T-helper 2 cell treated with Interferon-gamma antibody and Interleukin-4, amounts not matched to agents 5 μg/mL and 100 μg/mL, for 36 hours (primary cell): Measurements from ENCODE around the gene KANSL2.
"Not testable (repeated sequence)": the region's sequence is repeated elsewhere in the genome, so short reads cannot be mapped to it uniquely, and the experiment has no call there.

ENCODE experiments used
- DNase-seq: peaks from one replicate; pipeline ENCODE4 v3.0.0; 2021; ENCODE audit warnings: low spot score
- H3K27ac Mint-ChIP-seq: one replicate; pipeline ENCODE4 v1.8.0; 2021; ENCODE audit warnings: mild to moderate bottlenecking, mixed read lengths
- H3K27me3 Mint-ChIP-seq: one replicate; pipeline ENCODE4 v1.8.0; 2021; ENCODE audit warnings: low read depth, mixed read lengths
- H3K36me3 Mint-ChIP-seq: one replicate; pipeline ENCODE4 v1.8.0; 2021; ENCODE audit warnings: low read depth, mixed read lengths
- H3K4me1 Mint-ChIP-seq: one replicate; pipeline ENCODE4 v1.8.0; 2021; ENCODE audit warnings: low read depth, mixed read lengths
- H3K4me3 Mint-ChIP-seq: one replicate; pipeline ENCODE4 v1.8.0; 2022; ENCODE audit warnings: mild to moderate bottlenecking, moderate library complexity, mixed read lengths
- H3K9me3 Mint-ChIP-seq: one replicate; pipeline ENCODE4 v1.8.0; 2021; ENCODE audit warnings: mixed read lengths

The KANSL2 gene

DNA sequence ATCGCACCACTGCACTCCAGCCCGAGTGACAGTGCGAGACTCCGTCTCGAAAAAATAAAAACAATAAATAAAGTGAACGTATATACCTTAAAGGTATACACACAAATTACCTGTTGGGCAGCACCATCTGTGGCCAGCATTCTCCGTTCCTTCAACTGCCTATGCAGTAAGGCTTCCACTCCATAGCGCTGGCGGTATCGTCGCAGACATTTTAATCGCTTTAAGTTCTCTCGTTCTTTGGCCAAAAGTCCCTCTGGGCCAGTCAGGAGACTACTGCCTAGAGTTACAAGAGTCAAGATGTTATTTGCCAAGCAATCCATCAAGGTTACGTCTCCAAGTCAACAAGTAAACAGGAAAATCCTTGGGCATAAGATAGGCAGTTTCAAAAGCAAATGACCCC lies 13.0 kb downstream of the KANSL2 start:
- no peak overlapping the region for H3K27ac Mint-ChIP-seq

DNA sequence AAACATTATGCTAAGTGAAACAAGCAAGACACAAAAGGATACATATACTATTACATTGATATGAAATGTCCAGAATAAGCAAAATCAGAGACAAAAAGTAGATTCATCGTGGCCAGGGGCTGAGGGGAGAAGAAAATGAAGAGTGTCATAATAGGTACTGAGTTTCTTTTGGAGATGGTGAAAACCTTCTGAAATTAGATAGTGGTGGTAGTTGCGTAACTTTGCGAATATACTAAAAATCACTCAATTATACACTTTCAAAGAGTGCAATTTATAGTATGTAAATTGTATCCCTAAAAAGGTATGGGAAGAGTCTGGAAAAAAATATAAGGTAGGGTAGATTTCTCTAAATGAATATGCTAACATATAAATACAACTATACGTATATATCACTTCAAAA lies 22.2 kb downstream of the KANSL2 start:
- no peaks in the 10 kb centered on the region for H3K4me1 Mint-ChIP-seq
- H3K9me3 Mint-ChIP-seq, result no peaks in the 10 kb centered on the region
- no peaks in the 10 kb centered on the region for H3K27me3 Mint-ChIP-seq
- H3K4me3 Mint-ChIP-seq, result no peak overlapping the region
- peaks cover 48% of the 10 kb centered on the region for H3K36me3 Mint-ChIP-seq
- no peak for DNase-seq
- H3K27ac Mint-ChIP-seq, result no peak overlapping the region

More for the DNA sequence above, 13.0 kb downstream of the KANSL2 start:
- Mint-ChIP-seq H3K27me3 (no peaks in the 10 kb centered on the region), H3K4me3 (no peak overlapping the region), H3K9me3 (no peaks in the 10 kb centered on the region), H3K4me1 (peaks cover 8% of the 10 kb centered on the region), H3K36me3 (peaks cover 46% of the 10 kb centered on the region)
- no peak for DNase-seq

DNA sequence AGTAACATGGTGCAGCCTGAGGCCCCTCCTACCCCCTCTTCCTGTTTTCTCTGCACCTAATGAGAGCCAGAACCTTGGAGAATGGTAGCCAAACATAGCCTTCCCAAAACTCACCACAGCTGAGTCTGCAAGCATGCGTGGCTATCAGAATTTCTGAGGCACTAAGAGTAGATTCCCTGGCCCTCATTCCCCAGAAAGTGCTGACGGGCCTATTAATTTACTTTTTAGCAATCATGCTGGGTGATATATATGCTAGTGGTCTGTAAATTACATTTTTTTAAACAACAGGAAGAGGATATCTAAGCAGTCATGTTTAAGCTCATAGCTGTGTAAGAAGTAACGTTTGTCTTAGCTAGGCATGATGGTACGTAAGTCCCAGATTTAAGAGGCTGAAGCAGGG lies 30.4 kb downstream of the KANSL2 start:
- H3K4me1 Mint-ChIP-seq, result peaks cover 4% of the 10 kb centered on the region
- no peak overlapping the region for H3K4me3 Mint-ChIP-seq

DNA sequence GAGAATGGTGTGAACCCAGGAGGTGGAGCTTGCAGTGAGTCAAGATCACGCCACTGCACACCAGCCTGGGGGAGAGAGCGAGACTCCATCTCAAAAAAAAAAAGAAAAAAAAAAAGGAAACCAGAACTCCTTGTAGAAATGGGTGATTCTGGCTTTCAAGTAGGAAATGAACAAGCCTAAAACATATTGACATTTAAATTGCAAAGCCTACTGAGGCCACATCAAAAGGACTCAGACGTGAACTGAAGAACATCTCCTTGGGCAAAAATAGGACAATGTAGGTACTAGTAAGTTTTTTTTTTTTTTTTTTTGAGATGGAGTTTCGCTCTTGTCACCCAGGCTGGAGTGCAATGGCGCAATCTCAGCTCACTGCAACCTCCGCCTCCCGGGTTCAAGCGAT lies 36.7 kb downstream of the KANSL2 start:
- DNase-seq, H3K27ac Mint-ChIP-seq, H3K4me3 Mint-ChIP-seq, H3K27me3 Mint-ChIP-seq, H3K9me3 Mint-ChIP-seq, H3K4me1 Mint-ChIP-seq: not testable (repeated sequence)
- H3K36me3 Mint-ChIP-seq, result peaks cover 49% of the 10 kb centered on the region

More for the DNA sequence above, 30.4 kb downstream of the KANSL2 start:
- Mint-ChIP-seq H3K27me3 (no peaks in the 10 kb centered on the region), H3K27ac (no peak overlapping the region), H3K36me3 (peaks cover 49% of the 10 kb centered on the region), H3K9me3 (no peaks in the 10 kb centered on the region)
- DNase-seq, result no peak

DNA sequence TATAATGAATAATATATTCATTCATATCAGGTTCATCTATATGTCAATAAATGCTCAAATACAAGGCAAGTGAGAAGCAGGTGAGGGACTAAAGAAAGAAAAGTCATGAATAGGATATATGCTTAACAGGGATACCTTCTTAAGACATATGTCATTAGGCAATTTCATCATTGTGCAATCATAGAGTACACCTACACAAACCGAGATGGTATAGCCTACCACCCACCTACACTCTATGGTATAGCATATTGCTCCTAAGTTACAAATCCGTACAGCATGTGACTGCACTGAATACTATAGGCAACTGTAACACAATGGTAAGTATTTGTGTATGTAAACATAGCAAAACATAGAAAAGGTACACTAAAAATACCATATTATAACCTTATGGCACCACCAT lies 39.0 kb downstream of the KANSL2 start:
- no peaks in the 10 kb centered on the region for H3K9me3 Mint-ChIP-seq
- no peaks in the 10 kb centered on the region for H3K4me1 Mint-ChIP-seq
- no peak for DNase-seq
- peaks cover 42% of the 10 kb centered on the region for H3K36me3 Mint-ChIP-seq
- H3K27me3 Mint-ChIP-seq, result no peaks in the 10 kb centered on the region
- no peak overlapping the region for H3K27ac Mint-ChIP-seq
- no peak overlapping the region for H3K4me3 Mint-ChIP-seq

DNA sequence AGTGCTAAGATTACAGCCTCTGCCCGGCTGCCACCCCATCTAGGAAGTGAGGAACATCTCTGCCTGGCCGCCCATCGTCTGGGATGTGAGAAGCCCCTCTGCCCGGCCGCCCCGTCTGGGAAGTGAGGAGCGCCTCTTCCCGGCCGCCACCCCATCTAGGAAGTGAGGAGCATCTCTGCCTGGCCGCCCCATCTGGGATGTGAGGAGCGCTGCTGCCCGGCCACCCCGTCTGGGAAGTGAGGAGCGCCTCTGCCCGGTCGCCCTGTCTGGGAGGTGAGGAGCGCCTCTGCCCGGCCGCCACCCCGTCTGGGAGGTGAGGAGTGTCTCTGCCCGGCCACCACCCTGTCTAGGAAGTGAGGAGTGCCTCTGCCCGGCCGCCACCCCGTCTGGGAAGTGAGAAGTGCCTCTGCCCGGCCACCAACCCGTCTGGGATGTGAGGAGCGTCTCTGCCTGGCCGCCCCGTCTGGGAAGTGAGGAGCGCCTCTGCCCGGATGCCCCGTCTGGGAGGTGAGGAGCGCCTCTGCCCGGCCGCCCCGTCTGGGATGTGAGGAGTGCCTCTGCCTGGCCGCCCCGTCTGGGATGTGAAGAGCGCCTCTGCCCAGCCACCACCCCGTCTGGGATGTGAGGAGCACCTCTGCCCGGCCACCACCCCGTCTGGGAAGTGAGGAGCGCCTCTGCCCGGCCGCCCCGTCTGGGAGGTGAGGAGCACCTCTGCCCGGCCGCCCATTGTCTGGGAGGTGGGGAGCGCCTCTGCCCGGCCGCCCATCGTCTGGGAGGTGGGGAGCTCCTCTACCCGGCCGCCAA lies 40.1 kb downstream of the KANSL2 start:
- H3K36me3 Mint-ChIP-seq, result peaks cover 36% of the 10 kb centered on the region
- H3K4me1 Mint-ChIP-seq, H3K9me3 Mint-ChIP-seq, H3K4me3 Mint-ChIP-seq, H3K27ac Mint-ChIP-seq, H3K27me3 Mint-ChIP-seq, DNase-seq: not testable (repeated sequence)

DNA sequence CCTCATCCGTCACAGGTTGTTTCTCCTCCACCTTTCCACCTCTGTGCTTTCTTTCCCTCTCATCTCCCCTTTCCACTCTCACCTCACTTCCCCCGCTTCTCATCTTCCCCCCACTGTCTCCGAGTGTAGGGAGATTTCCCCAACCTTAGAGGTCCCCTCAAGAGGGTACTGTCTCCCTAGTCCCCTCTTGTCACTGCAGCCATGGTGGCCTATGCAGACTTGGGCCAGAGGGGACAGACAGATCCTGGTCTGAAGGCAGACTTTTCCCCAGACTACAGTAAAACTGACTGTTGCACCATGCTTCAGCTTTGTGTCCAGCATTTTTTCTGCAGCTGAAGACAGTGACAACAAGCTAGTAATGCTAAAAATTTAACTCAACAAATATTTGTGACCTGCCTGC lies 41.2 kb downstream of the KANSL2 start:
- Mint-ChIP-seq H3K27me3 (no peaks in the 10 kb centered on the region), H3K36me3 (peaks cover 27% of the 10 kb centered on the region), H3K4me1 (no peaks in the 10 kb centered on the region), H3K27ac (no peak overlapping the region), H3K4me3 (no peak overlapping the region), H3K9me3 (no peaks in the 10 kb centered on the region)
- no peak for DNase-seq

DNA sequence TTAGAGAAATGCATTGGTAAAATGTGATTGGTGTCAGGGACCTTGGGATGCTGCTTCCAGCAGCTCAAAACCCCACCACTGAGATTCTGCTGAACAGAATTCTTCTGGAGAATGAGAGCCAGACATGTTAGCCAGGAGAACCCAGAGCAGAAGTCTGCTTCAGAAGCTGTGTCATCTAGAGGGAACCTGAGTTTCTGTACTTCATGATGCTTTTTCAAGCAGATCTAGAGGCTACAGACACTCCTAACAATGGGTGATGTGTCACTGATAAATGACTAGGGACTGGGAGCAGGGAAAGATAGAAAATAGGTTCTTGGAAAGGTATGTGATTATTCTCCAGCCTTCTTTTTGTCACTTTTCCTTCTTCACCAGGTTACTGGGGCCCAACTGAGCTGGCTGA lies 41.6 kb downstream of the KANSL2 start:
- no peak overlapping the region for H3K27ac Mint-ChIP-seq
- peaks cover 27% of the 10 kb centered on the region for H3K36me3 Mint-ChIP-seq
- no peaks in the 10 kb centered on the region for H3K27me3 Mint-ChIP-seq
- DNase-seq, result no peak
- H3K9me3 Mint-ChIP-seq, result no peaks in the 10 kb centered on the region
- no peaks in the 10 kb centered on the region for H3K4me1 Mint-ChIP-seq
- H3K4me3 Mint-ChIP-seq, result no peak overlapping the region

DNA sequence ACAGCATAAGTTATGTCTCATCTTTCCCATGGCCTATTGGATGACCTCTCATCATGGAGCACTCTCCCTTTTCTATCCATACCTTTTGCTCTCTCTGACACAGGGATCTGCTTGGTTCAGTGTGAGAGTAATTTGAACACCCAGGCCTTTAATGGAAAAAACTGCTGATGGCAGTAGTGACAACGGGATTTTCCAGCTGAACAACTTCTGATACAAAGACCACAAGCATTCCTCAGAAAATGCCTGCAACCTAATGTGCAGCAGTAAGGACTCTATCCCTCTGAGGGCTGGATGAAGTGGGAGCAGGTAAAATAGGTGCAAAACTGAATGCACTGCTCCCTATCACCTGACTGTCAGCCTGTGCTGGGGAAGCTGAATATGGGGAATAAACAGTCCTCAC lies 51.0 kb downstream of the KANSL2 start:
- Mint-ChIP-seq H3K27ac (no peak overlapping the region), H3K4me1 (no peaks in the 10 kb centered on the region), H3K9me3 (no peaks in the 10 kb centered on the region), H3K4me3 (no peak overlapping the region), H3K27me3 (peaks cover 6% of the 10 kb centered on the region), H3K36me3 (no peaks in the 10 kb centered on the region)
- no peak for DNase-seq

DNA sequence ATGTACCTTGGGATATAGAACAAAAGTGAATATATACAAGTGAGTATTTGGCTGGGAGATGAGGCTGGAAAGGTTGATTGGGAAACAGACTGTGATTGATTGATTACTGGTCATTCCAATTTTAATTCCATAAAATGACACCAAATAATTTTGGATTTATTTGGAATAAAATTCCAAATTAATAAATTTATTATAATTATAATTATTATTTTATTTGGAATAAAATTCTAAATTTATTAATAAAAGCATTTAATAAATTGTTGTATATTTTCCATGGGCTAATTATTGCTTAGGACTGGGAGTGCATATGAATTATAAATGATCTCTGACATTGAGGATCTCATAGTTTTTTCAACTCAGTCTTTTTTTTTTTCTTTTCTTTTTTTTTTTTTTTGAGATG lies 51.7 kb downstream of the KANSL2 start:
- Mint-ChIP-seq H3K27ac (no peak overlapping the region), H3K9me3 (no peaks in the 10 kb centered on the region), H3K4me3 (no peak overlapping the region), H3K4me1 (no peaks in the 10 kb centered on the region), H3K36me3 (no peaks in the 10 kb centered on the region), H3K27me3 (peaks cover 6% of the 10 kb centered on the region)
- no peak for DNase-seq

DNA sequence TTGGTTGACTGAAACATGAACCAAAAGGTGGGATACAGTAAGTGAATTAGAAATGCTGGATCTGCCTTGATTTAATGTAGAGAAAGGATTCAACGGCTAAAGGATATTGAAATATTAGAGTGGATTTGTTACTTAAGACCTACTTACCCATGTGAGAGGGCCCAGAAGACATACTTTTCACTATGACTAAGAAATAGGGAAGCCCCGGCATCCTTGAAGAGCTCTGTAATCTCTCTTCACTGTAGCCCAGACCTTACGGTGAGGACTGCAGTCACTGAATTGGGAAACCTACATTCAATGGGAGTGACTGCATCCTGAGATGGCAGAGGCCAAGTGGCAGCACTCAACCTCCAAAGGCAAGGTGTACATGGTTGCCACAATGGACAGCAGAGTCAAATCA lies 52.5 kb downstream of the KANSL2 start:
- no peak overlapping the region for H3K4me3 Mint-ChIP-seq
- no peaks in the 10 kb centered on the region for H3K4me1 Mint-ChIP-seq
- no peaks in the 10 kb centered on the region for H3K36me3 Mint-ChIP-seq
- no peak for DNase-seq
- peaks cover 6% of the 10 kb centered on the region for H3K27me3 Mint-ChIP-seq
- H3K9me3 Mint-ChIP-seq, result no peaks in the 10 kb centered on the region
- H3K27ac Mint-ChIP-seq, result no peak overlapping the region

DNA sequence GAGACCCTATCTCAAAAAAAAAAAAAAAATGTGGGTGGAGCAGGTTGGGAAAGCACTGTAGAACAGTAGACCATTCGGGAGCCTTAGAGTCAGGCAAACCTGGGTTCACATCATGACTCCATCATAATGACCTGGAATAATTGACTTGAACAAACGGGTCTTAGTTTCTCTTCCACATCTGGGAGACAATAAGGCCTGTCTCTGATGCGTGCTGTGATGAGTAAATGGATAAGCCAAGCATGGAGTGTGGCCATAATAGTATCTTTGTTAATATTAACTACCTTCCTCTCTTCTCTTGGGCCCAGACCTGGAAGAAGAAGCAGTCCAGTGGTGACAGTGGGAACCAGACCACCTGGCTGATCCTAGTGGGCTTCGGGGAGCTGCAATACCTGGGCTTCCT lies 54.5 kb downstream of the KANSL2 start:
- H3K36me3 Mint-ChIP-seq, result no peaks in the 10 kb centered on the region
- H3K4me1 Mint-ChIP-seq, result no peaks in the 10 kb centered on the region
- no peak for DNase-seq
- no peaks in the 10 kb centered on the region for H3K9me3 Mint-ChIP-seq
- no peak overlapping the region for H3K27ac Mint-ChIP-seq
- no peak overlapping the region for H3K4me3 Mint-ChIP-seq
- H3K27me3 Mint-ChIP-seq, result peaks cover 6% of the 10 kb centered on the region

DNA sequence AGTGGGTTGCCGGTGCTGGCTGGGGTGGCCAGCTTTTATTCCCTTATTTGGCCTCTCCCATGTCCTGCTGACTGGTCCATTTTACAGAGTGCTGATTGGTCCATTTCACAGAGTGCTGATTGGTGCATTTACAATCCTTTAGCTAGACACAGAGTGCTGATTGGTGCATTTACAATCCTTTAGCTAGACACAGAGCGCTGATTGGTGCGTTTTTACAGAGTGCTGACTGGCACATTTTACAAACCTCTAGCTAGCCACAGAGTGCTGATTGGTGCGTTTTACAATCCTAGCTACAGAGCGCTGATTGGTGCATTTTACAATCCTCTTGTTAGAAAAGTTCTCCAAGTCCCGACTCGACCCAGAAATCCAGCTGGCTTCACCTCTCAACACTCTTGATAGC lies 59.0 kb downstream of the KANSL2 start:
- H3K27ac Mint-ChIP-seq, H3K4me3 Mint-ChIP-seq, H3K9me3 Mint-ChIP-seq, H3K4me1 Mint-ChIP-seq, H3K27me3 Mint-ChIP-seq, H3K36me3 Mint-ChIP-seq, DNase-seq: not testable (repeated sequence)

DNA sequence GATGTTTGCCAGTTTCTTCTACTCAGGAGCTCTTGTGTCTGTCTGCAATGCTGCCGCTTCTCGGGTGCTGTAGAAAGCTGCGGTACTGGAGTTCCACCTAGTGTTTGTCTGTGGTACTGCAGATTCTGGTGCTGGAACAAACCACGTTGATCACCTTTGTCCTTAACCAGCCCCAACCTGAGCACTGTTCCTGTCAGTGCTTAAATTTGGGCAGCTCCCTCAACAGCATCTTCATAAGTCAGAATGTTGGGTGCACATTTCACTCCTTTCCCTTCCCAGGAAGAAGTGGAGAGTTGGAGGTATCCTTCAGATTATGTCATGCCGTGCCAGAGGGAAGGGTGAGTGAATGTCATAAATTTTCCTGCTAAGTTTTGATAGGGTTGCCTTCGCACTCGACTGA lies 63.5 kb downstream of the KANSL2 start:
- peaks cover 16% of the 10 kb centered on the region for H3K27me3 Mint-ChIP-seq
- H3K4me3 Mint-ChIP-seq, result no peak overlapping the region
- H3K27ac Mint-ChIP-seq, result no peak overlapping the region
- no peaks in the 10 kb centered on the region for H3K4me1 Mint-ChIP-seq
- no peaks in the 10 kb centered on the region for H3K9me3 Mint-ChIP-seq
- DNase-seq, result peak; percentile 64
- H3K36me3 Mint-ChIP-seq, result no peaks in the 10 kb centered on the region

DNA sequence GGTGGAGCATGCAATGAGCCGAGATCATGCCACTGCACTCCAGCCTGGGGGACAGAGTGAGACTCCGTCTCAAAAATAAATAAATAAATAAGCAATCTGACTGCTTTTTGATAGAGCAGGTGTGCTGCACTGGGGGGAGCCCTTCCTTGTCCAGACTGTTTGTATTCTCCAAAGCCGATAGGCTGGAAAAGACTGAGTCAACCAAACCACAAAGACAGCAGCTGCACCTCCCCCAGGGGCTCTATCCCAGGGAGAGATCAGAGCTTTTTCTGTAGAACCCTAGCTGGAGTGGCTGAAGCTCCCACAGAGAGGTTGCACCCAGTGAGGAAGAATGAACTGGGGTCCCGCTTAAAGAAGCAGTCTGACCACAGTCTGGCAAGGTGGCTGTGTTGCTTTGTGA lies 66.4 kb downstream of the KANSL2 start:
- Mint-ChIP-seq H3K4me3 (no peak overlapping the region), H3K27me3 (peaks cover 17% of the 10 kb centered on the region), H3K36me3 (no peaks in the 10 kb centered on the region), H3K27ac (no peak overlapping the region), H3K9me3 (peaks cover 13% of the 10 kb centered on the region), H3K4me1 (no peaks in the 10 kb centered on the region)
- DNase-seq, result no peak
